GM12892 (cell line): Measurements from ENCODE around the gene DNAJB14.

Experiments used
- POLR2A ChIP-seq: IDR thresholded peaks from 2 replicates; pipeline ENCODE4 v1.6.1; 2011; ENCODE audit warnings: low read depth, low read length, control low read depth
- POLR2AphosphoS5 ChIP-seq: IDR thresholded peaks from 2 replicates; pipeline ENCODE4 v1.6.1; 2011; ENCODE audit warnings: low read depth, low read length, control low read depth

- TF ChIP-seq POLR2A (no peak), POLR2AphosphoS5 (no peak)
Observed at GRCh38 chr4:99960648-99961047, 14.2 kb upstream of the DNAJB14 start.
